ENCODE results near the gene HS6ST2. TPM values are rescaled to one million over a fixed set of nuclear protein-coding genes. Genes with fewer than 3 reads are reported as not detected.

Gene HS6ST2
- total and polyA plus RNA-seq, 9 of the 15 experiments (the other 6 are each of a cell fraction or from before 2014, with no cell fraction given): not detected

DNA sequence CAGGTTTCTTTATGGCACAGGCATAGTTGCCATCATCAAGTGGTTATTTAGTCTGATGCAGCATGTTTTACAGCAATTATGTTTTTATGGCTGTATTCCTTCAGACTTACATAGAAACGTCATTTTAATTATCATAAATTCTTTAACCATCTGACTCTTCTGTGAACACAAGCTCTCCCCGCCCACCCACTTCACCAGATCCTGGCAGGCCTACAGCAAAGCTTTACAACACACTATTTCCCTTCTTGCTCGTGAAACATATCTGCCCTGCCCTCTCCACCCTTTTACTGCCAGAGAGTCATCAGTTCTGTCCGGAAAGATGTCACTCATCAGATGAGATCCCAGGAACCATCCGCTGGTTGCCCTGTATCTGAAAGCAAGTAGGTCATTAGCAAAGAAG is 120.5 kb downstream of the HS6ST2 start (continued):
- TF ChIP-seq NR2C1 (IDR thresholded peaks at IDR 0.05) (no peak), NR2C1 (tag; IDR thresholded peaks at IDR 0.05) (no peak), HSF4 (CRISPR knock-in tag; IDR thresholded peaks at IDR 0.05; ENCODE audit: borderline replicate concordance) (no peak), POLR3A (IDR thresholded peaks at IDR 0.05; ENCODE audit: borderline replicate concordance, extremely low read depth, insufficient read depth, insufficient read length) (no peak)
- TF ChIP-seq, protein P1, sequence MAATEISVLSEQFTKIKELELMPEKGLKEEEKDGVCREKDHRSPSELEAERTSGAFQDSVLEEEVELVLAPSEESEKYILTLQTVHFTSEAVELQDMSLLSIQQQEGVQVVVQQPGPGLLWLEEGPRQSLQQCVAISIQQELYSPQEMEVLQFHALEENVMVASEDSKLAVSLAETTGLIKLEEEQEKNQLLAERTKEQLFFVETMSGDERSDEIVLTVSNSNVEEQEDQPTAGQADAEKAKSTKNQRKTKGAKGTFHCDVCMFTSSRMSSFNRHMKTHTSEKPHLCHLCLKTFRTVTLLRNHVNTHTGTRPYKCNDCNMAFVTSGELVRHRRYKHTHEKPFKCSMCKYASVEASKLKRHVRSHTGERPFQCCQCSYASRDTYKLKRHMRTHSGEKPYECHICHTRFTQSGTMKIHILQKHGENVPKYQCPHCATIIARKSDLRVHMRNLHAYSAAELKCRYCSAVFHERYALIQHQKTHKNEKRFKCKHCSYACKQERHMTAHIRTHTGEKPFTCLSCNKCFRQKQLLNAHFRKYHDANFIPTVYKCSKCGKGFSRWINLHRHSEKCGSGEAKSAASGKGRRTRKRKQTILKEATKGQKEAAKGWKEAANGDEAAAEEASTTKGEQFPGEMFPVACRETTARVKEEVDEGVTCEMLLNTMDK (IDR thresholded peaks at IDR 0.05; ENCODE audit: borderline replicate concordance, insufficient read depth, low read depth, low read length, poor library complexity, severe bottlenecking): no peak

DNA sequence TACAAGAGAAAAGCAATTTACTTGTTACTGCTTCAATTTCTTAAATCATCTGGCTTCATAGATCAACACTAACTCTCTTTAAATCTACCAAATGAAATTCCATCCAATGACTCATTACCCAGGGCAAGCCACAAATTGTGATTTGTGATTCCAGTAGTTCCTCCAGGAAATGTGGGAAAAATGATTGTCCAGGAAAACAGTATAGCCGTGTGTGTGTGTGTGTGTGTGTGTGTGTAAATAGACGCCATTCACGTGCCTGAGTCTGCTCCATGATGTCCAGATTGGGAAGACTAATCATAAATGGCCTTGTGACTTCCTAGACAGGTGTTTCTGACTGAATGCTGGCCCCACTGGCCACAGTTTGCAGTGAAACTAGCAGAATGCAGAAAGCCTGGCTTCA is 121.3 kb downstream of the HS6ST2 start:
- no peaks in the 10 kb centered on the region for H3K9me1 ChIP-seq (ENCODE audit: control insufficient read depth, insufficient read depth, low read length)
- CTCF ChIA-PET (ENCODE audit: low intra/inter-chr PET ratio): no interaction called here
- 0% methylated on average over 1 of the region's 3 CpGs for WGBS (ENCODE audit: insufficient coverage, low coverage, missing lambda C conversion rate)
- no peaks in the 10 kb centered on the region for H3K79me2 ChIP-seq (ENCODE audit: control insufficient read depth, insufficient read depth, low read length)
- intact Hi-C loops (cut with micrococcal nuclease) (no loop called here), in situ Hi-C loops (cut with MboI) (no loop called here)
- POLR2A ChIA-PET: no interaction called here
- H2AFZ ChIP-seq (ENCODE audit: low read depth, low read length): no peak overlapping the region
- H3K4me3 ChIP-seq: no peak overlapping the region
- no peak overlapping the region for H3K27ac ChIP-seq (ENCODE audit: extremely low read depth, low read depth, low read length)
- no peaks in the 10 kb centered on the region for H4K20me1 ChIP-seq (replicated peaks; ENCODE audit: control insufficient read depth, insufficient read depth, low read length)
- no peaks in the 10 kb centered on the region for H3K4me1 ChIP-seq (replicated peaks in 1 of 2; ENCODE audit: control insufficient read depth in 2 of 2, insufficient read depth in 2 of 2, low read length in 2 of 2)
- BruUV-seq (replicated peaks): no TSS peak
- H3K9me3 ChIP-seq (replicated peaks; ENCODE audit: control insufficient read depth, insufficient read depth, low read depth, low read length): no peaks in the 10 kb centered on the region
- ATAC-seq: no peak
- H3K27me3 ChIP-seq (ENCODE audit: control insufficient read depth in 2 of 2, insufficient read depth in 2 of 2, low read length in 2 of 2): no peaks in the 10 kb centered on the region
- H3K4me2 ChIP-seq (ENCODE audit: insufficient read depth, low read length): no peak overlapping the region
- DNase-seq (ENCODE audit: extremely low read depth in 1 of 4, low spot score in 3 of 4): no peak
- H3K9ac ChIP-seq (ENCODE audit: insufficient read depth in 1 of 2, low read depth in 2 of 2, low read length in 2 of 2): no peak overlapping the region
- H3K36me3 ChIP-seq (ENCODE audit: control insufficient read depth, insufficient read depth, low read length): no peaks in the 10 kb centered on the region
- no peak for FAIRE-seq
- TF ChIP-seq RBFOX2 (IDR thresholded peaks at IDR 0.05; ENCODE audit: low read depth, low read length) (no peak), GABPB2 (CRISPR knock-in tag; conservative IDR thresholded peaks at IDR 0.05) (no peak), POLR3G (IDR thresholded peaks at IDR 0.05; ENCODE audit: extremely low read depth, insufficient read length, insufficient replicate concordance) (no peak), ARID1B (IDR thresholded peaks at IDR 0.05) (no peak), SREBF1 (IDR thresholded peaks at IDR 0.05; ENCODE audit: borderline replicate concordance, low read depth, low read length) (no peak), ZNF253 (CRISPR knock-in tag; conservative IDR thresholded peaks at IDR 0.05) (no peak), FOXJ2 (tag; IDR thresholded peaks at IDR 0.05) (no peak), TGIF2 (CRISPR knock-in tag; IDR thresholded peaks at IDR 0.05) (no peak), POLR2A (conservative IDR thresholded peaks at IDR 0.05) (no peak)
- TF ChIP-seq, protein P2, sequence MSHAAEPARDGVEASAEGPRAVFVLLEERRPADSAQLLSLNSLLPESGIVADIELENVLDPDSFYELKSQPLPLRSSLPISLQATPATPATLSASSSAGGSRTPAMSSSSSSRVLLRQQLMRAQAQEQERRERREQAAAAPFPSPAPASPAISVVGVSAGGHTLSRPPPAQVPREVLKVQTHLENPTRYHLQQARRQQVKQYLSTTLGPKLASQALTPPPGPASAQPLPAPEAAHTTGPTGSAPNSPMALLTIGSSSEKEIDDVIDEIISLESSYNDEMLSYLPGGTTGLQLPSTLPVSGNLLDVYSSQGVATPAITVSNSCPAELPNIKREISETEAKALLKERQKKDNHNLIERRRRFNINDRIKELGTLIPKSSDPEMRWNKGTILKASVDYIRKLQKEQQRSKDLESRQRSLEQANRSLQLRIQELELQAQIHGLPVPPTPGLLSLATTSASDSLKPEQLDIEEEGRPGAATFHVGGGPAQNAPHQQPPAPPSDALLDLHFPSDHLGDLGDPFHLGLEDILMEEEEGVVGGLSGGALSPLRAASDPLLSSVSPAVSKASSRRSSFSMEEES (CRISPR knock-in tag; IDR thresholded peaks at IDR 0.05): no peak
- TF ChIP-seq, protein P3, sequence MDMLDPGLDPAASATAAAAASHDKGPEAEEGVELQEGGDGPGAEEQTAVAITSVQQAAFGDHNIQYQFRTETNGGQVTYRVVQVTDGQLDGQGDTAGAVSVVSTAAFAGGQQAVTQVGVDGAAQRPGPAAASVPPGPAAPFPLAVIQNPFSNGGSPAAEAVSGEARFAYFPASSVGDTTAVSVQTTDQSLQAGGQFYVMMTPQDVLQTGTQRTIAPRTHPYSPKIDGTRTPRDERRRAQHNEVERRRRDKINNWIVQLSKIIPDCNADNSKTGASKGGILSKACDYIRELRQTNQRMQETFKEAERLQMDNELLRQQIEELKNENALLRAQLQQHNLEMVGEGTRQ (CRISPR knock-in tag; IDR thresholded peaks at IDR 0.05): no peak
- TF ChIP-seq, protein P4, sequence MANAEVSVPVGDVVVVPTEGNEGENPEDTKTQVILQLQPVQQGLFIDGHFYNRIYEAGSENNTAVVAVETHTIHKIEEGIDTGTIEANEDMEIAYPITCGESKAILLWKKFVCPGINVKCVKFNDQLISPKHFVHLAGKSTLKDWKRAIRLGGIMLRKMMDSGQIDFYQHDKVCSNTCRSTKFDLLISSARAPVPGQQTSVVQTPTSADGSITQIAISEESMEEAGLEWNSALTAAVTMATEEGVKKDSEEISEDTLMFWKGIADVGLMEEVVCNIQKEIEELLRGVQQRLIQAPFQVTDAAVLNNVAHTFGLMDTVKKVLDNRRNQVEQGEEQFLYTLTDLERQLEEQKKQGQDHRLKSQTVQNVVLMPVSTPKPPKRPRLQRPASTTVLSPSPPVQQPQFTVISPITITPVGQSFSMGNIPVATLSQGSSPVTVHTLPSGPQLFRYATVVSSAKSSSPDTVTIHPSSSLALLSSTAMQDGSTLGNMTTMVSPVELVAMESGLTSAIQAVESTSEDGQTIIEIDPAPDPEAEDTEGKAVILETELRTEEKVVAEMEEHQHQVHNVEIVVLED (CRISPR knock-in tag; IDR thresholded peaks at IDR 0.05): no peak

Data from K562 (cell line).